Glomerular visceral epithelial cell (primary cell): Measurements from ENCODE around the gene TNPO2.

Experiments
- DNase-seq: peaks from one replicate; pipeline ENCODE4 v3.0.0-alpha.2; 2016; ENCODE audit errors: extremely low spot score

TNPO2 gene

GRCh38 chr19:12676384-12676792 lies 47.3 kb downstream of the TNPO2 start:
- DNase-seq: peak; percentile 85

- DNase-seq: no peak
These were observed 47.8 kb downstream of the TNPO2 start for GRCh38 chr19:12675940-12676339.

- no peak for DNase-seq
These were observed 48.3 kb downstream of the TNPO2 start for GRCh38 chr19:12675399-12675798.

GRCh38 chr19:12672744-12673143 lies 51.0 kb downstream of the TNPO2 start:
- DNase-seq: no peak

GRCh38 chr19:12670159-12670928 lies 53.4 kb downstream of the TNPO2 start:
- no peak for DNase-seq

GRCh38 chr19:12669270-12670158 lies 54.2 kb downstream of the TNPO2 start:
- peak; percentile 79 for DNase-seq

- peak; percentile 62 for DNase-seq
These were observed 54.8 kb downstream of the TNPO2 start for GRCh38 chr19:12668932-12669269.

- no peak for DNase-seq
These were observed 55.4 kb downstream of the TNPO2 start for GRCh38 chr19:12668346-12668745.

- DNase-seq: no peak
These were observed 55.9 kb downstream of the TNPO2 start for GRCh38 chr19:12667731-12668302.

GRCh38 chr19:12666265-12667048 lies 57.3 kb downstream of the TNPO2 start, which contains the start of the genes MAN2B1 and WDR83:
TSS of gene MAN2B1 (minus strand) at chr19:12666742. CDS start at chr19:12666701, 41 bp downstream.
TSS of gene WDR83 (plus strand) at chr19:12666807. CDS start at chr19:12669791, 2,984 bp downstream.
- peak; percentile 79 for DNase-seq

- no peak for DNase-seq
These were observed 58.0 kb downstream of the TNPO2 start for GRCh38 chr19:12665671-12666264.

- no peak for DNase-seq
These were observed 58.5 kb downstream of the TNPO2 start for GRCh38 chr19:12665281-12665573.

- DNase-seq: no peak
These were observed 59.1 kb downstream of the TNPO2 start for GRCh38 chr19:12664406-12665280.

- DNase-seq: no peak
These were observed 62.8 kb downstream of the TNPO2 start for GRCh38 chr19:12660980-12661379.

GRCh38 chr19:12657966-12658365 lies 65.8 kb downstream of the TNPO2 start:
- DNase-seq: no peak

- DNase-seq: no peak
These were observed 66.7 kb downstream of the TNPO2 start for GRCh38 chr19:12656899-12657571.

- DNase-seq: no peak
These were observed 68.2 kb downstream of the TNPO2 start for GRCh38 chr19:12655546-12655945.

- no peak for DNase-seq
These were observed 71.5 kb downstream of the TNPO2 start for GRCh38 chr19:12652219-12652618.

- no peak for DNase-seq
These were observed 73.8 kb downstream of the TNPO2 start for GRCh38 chr19:12649941-12650340.
